IPS-18a (cell line): ENCODE results near the gene ZSWIM1.

Experiments used
- H3K27ac ChIP-seq: one replicate; pipeline ENCODE4 v1.5.1; 2013; ENCODE audit warnings: low read length
- H3K27me3 ChIP-seq: one replicate; pipeline ENCODE4 v1.6.1; 2013; ENCODE audit warnings: mild to moderate bottlenecking, low read length; ENCODE audit not compliant: control insufficient read depth, insufficient read depth
- H3K36me3 ChIP-seq: one replicate; pipeline ENCODE4 v1.6.1; 2013; ENCODE audit warnings: low read depth, low read length; ENCODE audit not compliant: control insufficient read depth
- H3K4me1 ChIP-seq: one replicate; pipeline ENCODE4 v1.6.1; 2013; ENCODE audit warnings: low read depth, low read length; ENCODE audit not compliant: control insufficient read depth
- H3K4me3 ChIP-seq: one replicate; pipeline ENCODE4 v1.5.1; 2013; ENCODE audit warnings: low read length
- H3K9ac ChIP-seq: one replicate; pipeline ENCODE4 v1.6.1; 2013; ENCODE audit warnings: mild to moderate bottlenecking, low read length, moderate library complexity
- H3K9me3 ChIP-seq: one replicate; pipeline ENCODE4 v1.6.1; 2013; ENCODE audit warnings: low read depth, low read length; ENCODE audit not compliant: control insufficient read depth

ZSWIM1 gene

GRCh38 chr20:45880988-45881788 lies at the start of gene ZSWIM1:
ZSWIM1 (plus strand) TSS chr20:45881227; CDS start chr20:45882593, 1,366 bp downstream.
- no peaks in the 10 kb centered on the region for H3K4me1 ChIP-seq
- H3K9me3 ChIP-seq: no peaks in the 10 kb centered on the region
- H3K4me3 ChIP-seq: peak within 1 kb of the TSS; percentile 99
- peak within 1 kb of the TSS; percentile 63 for H3K27ac ChIP-seq
- no peaks in the 10 kb centered on the region for H3K27me3 ChIP-seq
- peaks cover 28% of the 10 kb centered on the region for H3K36me3 ChIP-seq
- H3K9ac ChIP-seq: peak within 1 kb of the TSS; percentile 87

- Histone ChIP-seq H3K27me3 (no peaks in the 10 kb centered on the region), H3K4me1 (peaks cover 6% of the 10 kb centered on the region), H3K27ac (no peak overlapping the region), H3K4me3 (no peak overlapping the region), H3K36me3 (peaks cover 3% of the 10 kb centered on the region), H3K9me3 (no peaks in the 10 kb centered on the region), H3K9ac (no peak overlapping the region)
Observed at GRCh38 chr20:45832619-45833018, 48.4 kb upstream of the ZSWIM1 start.

GRCh38 chr20:45833030-45833882 lies 47.8 kb upstream of the ZSWIM1 start, which contains the start of gene SNX21:
SNX21 (plus strand) TSS chr20:45833799; CDS start chr20:45833920, 121 bp downstream.
- H3K9ac ChIP-seq: peak within 1 kb of the TSS; percentile 66
- H3K4me3 ChIP-seq: peak within 1 kb of the TSS; percentile 74
- peaks cover 6% of the 10 kb centered on the region for H3K4me1 ChIP-seq
- no peaks in the 10 kb centered on the region for H3K9me3 ChIP-seq
- H3K27me3 ChIP-seq: no peaks in the 10 kb centered on the region
- peaks cover 3% of the 10 kb centered on the region for H3K36me3 ChIP-seq
- H3K27ac ChIP-seq: peak within 1 kb of the TSS; percentile 70

- Histone ChIP-seq H3K27ac (no peak overlapping the region), H3K4me1 (peaks cover 6% of the 10 kb centered on the region), H3K9me3 (no peaks in the 10 kb centered on the region), H3K36me3 (peaks cover 3% of the 10 kb centered on the region), H3K9ac (peak overlapping the region; percentile 66), H3K27me3 (no peaks in the 10 kb centered on the region), H3K4me3 (peak overlapping the region; percentile 74)
Observed at GRCh38 chr20:45833883-45834796, 46.9 kb upstream of the ZSWIM1 start.

- peaks cover 6% of the 10 kb centered on the region for H3K4me1 ChIP-seq
- no peaks in the 10 kb centered on the region for H3K27me3 ChIP-seq
- no peak overlapping the region for H3K9ac ChIP-seq
- H3K27ac ChIP-seq: no peak overlapping the region
- H3K4me3 ChIP-seq: peak overlapping the region; percentile 74
- H3K9me3 ChIP-seq: no peaks in the 10 kb centered on the region
- H3K36me3 ChIP-seq: peaks cover 3% of the 10 kb centered on the region
Observed at GRCh38 chr20:45834797-45835161, 46.2 kb upstream of the ZSWIM1 start.

GRCh38 chr20:45835329-45835765 lies 45.7 kb upstream of the ZSWIM1 start:
- H3K9me3 ChIP-seq: no peaks in the 10 kb centered on the region
- no peaks in the 10 kb centered on the region for H3K27me3 ChIP-seq
- no peak overlapping the region for H3K27ac ChIP-seq
- H3K4me1 ChIP-seq: peaks cover 6% of the 10 kb centered on the region
- H3K4me3 ChIP-seq: no peak overlapping the region
- H3K36me3 ChIP-seq: peaks cover 3% of the 10 kb centered on the region
- H3K9ac ChIP-seq: no peak overlapping the region

- no peaks in the 10 kb centered on the region for H3K27me3 ChIP-seq
- no peak overlapping the region for H3K27ac ChIP-seq
- peaks cover 6% of the 10 kb centered on the region for H3K4me1 ChIP-seq
- H3K4me3 ChIP-seq: no peak overlapping the region
- peaks cover 3% of the 10 kb centered on the region for H3K36me3 ChIP-seq
- H3K9me3 ChIP-seq: no peaks in the 10 kb centered on the region
- H3K9ac ChIP-seq: no peak overlapping the region
Observed at GRCh38 chr20:45835825-45836224, 45.2 kb upstream of the ZSWIM1 start.

- H3K4me1 ChIP-seq: peaks cover 6% of the 10 kb centered on the region
- no peak overlapping the region for H3K4me3 ChIP-seq
- H3K9me3 ChIP-seq: no peaks in the 10 kb centered on the region
- no peaks in the 10 kb centered on the region for H3K27me3 ChIP-seq
- peaks cover 8% of the 10 kb centered on the region for H3K36me3 ChIP-seq
- no peak overlapping the region for H3K9ac ChIP-seq
- no peak overlapping the region for H3K27ac ChIP-seq
Observed at GRCh38 chr20:45836841-45837240, 44.2 kb upstream of the ZSWIM1 start.

- Histone ChIP-seq H3K27ac (no peak overlapping the region), H3K9ac (no peak overlapping the region), H3K4me1 (no peaks in the 10 kb centered on the region), H3K4me3 (no peak overlapping the region), H3K27me3 (no peaks in the 10 kb centered on the region), H3K9me3 (no peaks in the 10 kb centered on the region), H3K36me3 (peaks cover 36% of the 10 kb centered on the region)
Observed at GRCh38 chr20:45840700-45841198, 40.3 kb upstream of the ZSWIM1 start.

GRCh38 chr20:45841407-45842129 lies 39.5 kb upstream of the ZSWIM1 start:
- Histone ChIP-seq H3K9ac (no peak overlapping the region), H3K36me3 (peaks cover 38% of the 10 kb centered on the region), H3K9me3 (no peaks in the 10 kb centered on the region), H3K4me3 (no peak overlapping the region), H3K4me1 (no peaks in the 10 kb centered on the region), H3K27me3 (no peaks in the 10 kb centered on the region), H3K27ac (no peak overlapping the region)
